Erythroblast (primary cell): ENCODE data around the gene IL22.

Experiments used
- GATA1 ChIP-seq: IDR thresholded peaks from 2 replicates; pipeline ENCODE4 v1.6.1; 2011; ENCODE audit warnings: low read depth, mild to moderate bottlenecking, control low read depth, low read length, moderate library complexity
- POLR2A ChIP-seq: IDR thresholded peaks from 2 replicates; pipeline ENCODE4 v1.6.1; 2011; ENCODE audit warnings: mild to moderate bottlenecking, low read length

GRCh38 chr12:68223067-68223747 lies 30.2 kb downstream of the IL22 start:
- no peak for TF ChIP-seq POLR2A
- no peak for TF ChIP-seq GATA1
